Keratinocyte (primary cell): ENCODE measurements around the gene ALPK1. TPM values are rescaled to one million over a fixed set of nuclear protein-coding genes. Genes with fewer than 3 reads are reported as not detected.

Experiments used
- DNase-seq: peaks from one replicate; pipeline ENCODE4 v3.0.0-alpha.2; 2011; ENCODE audit warnings: low read depth, missing footprints, low spot score
- FAIRE-seq: peaks from 2 replicates; lab custom pipeline; 2011; peaks lifted over from hg19 to GRCh38; lab: Jason Lieb, UNC
- H2AFZ ChIP-seq: 2 replicates; pipeline ENCODE4 v1.6.0; 2012; ENCODE audit warnings: low read length, control low read depth, inconsistent platforms; ENCODE audit not compliant: control insufficient read depth
- H3K27ac ChIP-seq: 2 replicates; pipeline ENCODE4 v1.5.1; 2011; ENCODE audit warnings: low read length; ENCODE audit not compliant: control insufficient read depth, insufficient read depth
- H3K27me3 ChIP-seq: 3 replicates; pipeline ENCODE4 v1.6.0; 2011; ENCODE audit warnings: low read length; ENCODE audit not compliant: control insufficient read depth, insufficient read depth; ENCODE audit errors: extremely low read depth
- H3K36me3 ChIP-seq, 2 experiments: 2 replicates in 1 of 2; 3 replicates in 1 of 2; pipeline ENCODE4 v1.5.1; 2011; ENCODE audit warnings: low read length in 2 of 2, mild to moderate bottlenecking in 1 of 2; ENCODE audit not compliant: control insufficient read depth in 2 of 2, insufficient read depth in 2 of 2; ENCODE audit errors: extremely low read depth in 1 of 2
- H3K4me1 ChIP-seq: 3 replicates; pipeline ENCODE4 v1.5.1; 2011; ENCODE audit warnings: low read length; ENCODE audit not compliant: control insufficient read depth, insufficient read depth; ENCODE audit errors: extremely low read depth
- H3K4me2 ChIP-seq: 3 replicates; pipeline ENCODE4 v1.6.0; 2011; ENCODE audit warnings: low read depth, low read length; ENCODE audit not compliant: control insufficient read depth, insufficient read depth; ENCODE audit errors: extremely low read depth
- H3K4me3 ChIP-seq, 3 experiments: fragments of 200-600 bp in 1 of 3; sonication (generic) in 1 of 3; 2 replicates in 2 of 3; 3 replicates in 1 of 3; pipeline ENCODE4 v1.5.1; 2011 to 2016; ENCODE audit warnings: low read length in 3 of 3, mild to moderate bottlenecking in 3 of 3, control low read depth in 2 of 3, inconsistent platforms in 1 of 3, low read depth in 1 of 3, mixed read lengths in 1 of 3, mixed run types in 1 of 3, moderate library complexity in 1 of 3; ENCODE audit not compliant: control insufficient read depth in 2 of 3, insufficient read depth in 2 of 3; ENCODE audit errors: extremely low read depth in 1 of 3
- H3K79me2 ChIP-seq: 2 replicates; pipeline ENCODE4 v1.6.0; 2012; ENCODE audit warnings: low read length; ENCODE audit not compliant: control insufficient read depth, insufficient read depth
- H3K9ac ChIP-seq: 3 replicates; pipeline ENCODE4 v1.6.0; 2011; ENCODE audit warnings: low read length; ENCODE audit not compliant: control insufficient read depth, insufficient read depth; ENCODE audit errors: extremely low read depth
- H3K9me1 ChIP-seq: 3 replicates; pipeline ENCODE4 v1.6.0; 2011; ENCODE audit warnings: low read length; ENCODE audit not compliant: control insufficient read depth, insufficient read depth; ENCODE audit errors: extremely low read depth
- H3K9me3 ChIP-seq: 2 replicates; pipeline ENCODE4 v1.5.1; 2012; ENCODE audit warnings: low read depth, low read length; ENCODE audit not compliant: control insufficient read depth
- H4K20me1 ChIP-seq: 3 replicates; pipeline ENCODE4 v1.6.0; 2011; ENCODE audit warnings: low read length; ENCODE audit not compliant: control insufficient read depth, insufficient read depth; ENCODE audit errors: extremely low read depth
- CTCF ChIP-seq, 3 experiments: IDR thresholded peaks in 1 of 3; conservative IDR thresholded peaks in 1 of 3; optimal IDR thresholded peaks in 1 of 3; 2 replicates in 2 of 3; 3 replicates in 1 of 3; pipeline versions ENCODE3 to v1.5.1; 2011; ENCODE audit warnings: low read length in 3 of 3, mild to moderate bottlenecking in 3 of 3, moderate library complexity in 2 of 3, control low read depth in 1 of 3, inconsistent platforms in 1 of 3; ENCODE audit not compliant: insufficient read depth in 2 of 3; ENCODE audit errors: extremely low read depth in 1 of 3
- EZH2 ChIP-seq: IDR thresholded peaks from one replicate; pipeline ENCODE4 v1.6.1; 2012; ENCODE audit warnings: inconsistent platforms, mild to moderate bottlenecking, low read length, moderate library complexity
- dilution Hi-C: fragments of 300-500 bp; cut with MboI; formaldehyde crosslinking; loops from one replicate; pipeline ENCODE4 v1.7.0; 2020; ENCODE audit warnings: low sequenced_read_pairs; ENCODE audit not compliant: extremely low pct_ligation_motif_present
- polyA plus RNA-seq, 5 experiments: library from polyadenylated mRNA; depleted of rRNA in 3 of 5; stranded (reverse) in 3 of 5; stranded (forward) in 1 of 5; unstranded in 1 of 5; fragments of >200 nt; gene quantifications; 1 replicate in 1 of 5; 2 replicates in 3 of 5; 3 replicates in 1 of 5; pipeline versions ENCODE4 v1.2.1 to v1.2.3, GENCODE V29; 2011 to 2012; ENCODE audit warnings: missing spikeins in 2 of 5, low read depth in 1 of 5, low replicate concordance in 1 of 5

Gene ALPK1
- polyA plus RNA-seq, 1 donor (not counting 4 experiments of a cell fraction or from before 2014, with no cell fraction given) = 5.5 TPM

DNA sequence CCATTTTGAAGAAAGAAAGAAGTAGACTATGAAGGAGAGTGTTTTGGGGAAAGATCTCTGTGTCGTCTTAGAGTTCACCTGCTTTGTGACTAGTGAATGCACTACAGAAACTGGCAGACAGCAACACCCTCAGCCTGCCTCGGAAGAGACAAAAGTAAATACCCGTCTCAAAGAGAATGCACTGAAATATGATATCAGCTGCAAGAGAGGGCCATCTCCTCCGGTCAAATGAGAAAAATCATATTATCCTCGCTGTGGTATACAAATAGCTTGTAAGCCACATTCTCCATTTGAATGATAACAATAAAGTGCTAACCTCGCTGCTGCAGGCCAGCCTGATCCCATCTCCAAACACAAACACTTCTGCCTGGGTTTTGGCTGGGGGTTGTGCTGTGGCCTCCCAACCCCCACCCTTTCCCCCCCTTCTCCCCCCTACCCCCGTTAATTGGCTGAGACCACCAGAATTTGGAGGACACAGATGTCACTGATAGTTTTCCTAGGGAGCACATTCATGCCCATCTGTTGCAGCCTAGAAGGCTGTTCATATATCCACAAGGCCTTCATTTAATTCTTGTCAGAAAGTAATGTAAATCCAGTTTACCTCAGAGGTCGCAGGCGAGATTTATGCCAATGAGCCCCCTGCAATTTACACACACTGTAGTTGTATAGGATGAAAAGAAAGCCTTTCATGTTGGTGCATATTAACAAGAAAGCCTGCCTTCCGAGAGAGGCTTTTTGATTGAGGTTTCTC lies 46.3 kb downstream of the ALPK1 start:
- H2AFZ ChIP-seq = no peak overlapping the region
- no peak overlapping the region for H3K4me2 ChIP-seq
- dilution Hi-C loops = no loop called here
- H3K4me3 ChIP-seq = no peak overlapping the region
- no peaks in the 10 kb centered on the region for H3K27me3 ChIP-seq
- H3K79me2 ChIP-seq = no peaks in the 10 kb centered on the region
- DNase-seq (no peak), FAIRE-seq (no peak)
- H3K9me3 ChIP-seq = no peaks in the 10 kb centered on the region
- no peaks in the 10 kb centered on the region for H3K4me1 ChIP-seq
- no peak overlapping the region for H3K9ac ChIP-seq
- no peaks in the 10 kb centered on the region for H3K36me3 ChIP-seq
- no peak overlapping the region for H3K27ac ChIP-seq
- peaks cover 2% of the 10 kb centered on the region for H3K9me1 ChIP-seq
- no peaks in the 10 kb centered on the region for H4K20me1 ChIP-seq
- TF ChIP-seq CTCF (optimal IDR thresholded peaks at IDR 0.05 in 1 of 3, IDR thresholded peaks at IDR 0.05 in 1 of 3, conservative IDR thresholded peaks at IDR 0.05 in 1 of 3; ENCODE audit: extremely low read depth in 1 of 3, insufficient read depth in 2 of 3, low read length in 3 of 3) (no peak), EZH2 (no peak)

DNA sequence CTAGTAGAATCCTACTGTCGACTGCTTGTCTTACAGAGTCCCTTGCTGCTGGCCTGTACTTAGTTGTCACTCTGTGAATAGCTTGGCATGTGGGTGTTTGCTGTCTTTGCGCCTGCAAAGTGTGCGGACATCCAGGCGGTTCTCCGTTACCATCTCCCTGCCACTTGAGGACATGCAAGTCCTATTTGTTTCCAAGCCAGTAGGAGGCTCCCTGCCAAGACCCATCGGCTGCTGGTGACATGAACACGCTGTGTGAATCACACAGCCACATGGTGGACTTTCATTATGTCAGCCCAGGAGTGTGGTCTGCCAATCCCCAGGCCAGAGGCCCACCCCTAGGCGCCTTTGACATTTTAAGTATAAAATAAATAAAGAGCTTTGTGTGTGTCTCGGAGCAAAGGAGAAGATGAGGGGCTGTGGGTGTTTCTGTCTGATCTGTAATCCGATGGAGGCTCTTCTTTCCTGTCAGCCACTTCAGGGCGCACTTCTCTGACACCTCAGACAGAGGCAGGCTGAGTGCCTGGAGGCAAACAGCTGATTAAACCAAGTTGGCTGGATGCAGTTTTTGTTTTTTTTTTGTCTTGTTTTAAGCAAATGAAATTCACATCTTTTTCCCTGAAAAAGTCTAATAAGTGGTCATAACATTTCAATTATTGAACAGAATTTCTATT lies 51.5 kb downstream of the ALPK1 start:
- H3K36me3 ChIP-seq = no peaks in the 10 kb centered on the region
- no peaks in the 10 kb centered on the region for H4K20me1 ChIP-seq
- H3K27me3 ChIP-seq = no peaks in the 10 kb centered on the region
- no peak for FAIRE-seq
- H3K4me3 ChIP-seq = no peak overlapping the region
- H3K9me3 ChIP-seq = no peaks in the 10 kb centered on the region
- no peaks in the 10 kb centered on the region for H3K9me1 ChIP-seq
- no peak overlapping the region for H3K4me2 ChIP-seq
- peak in 1 of 3 experiments; percentile 42 for TF ChIP-seq CTCF (optimal IDR thresholded peaks at IDR 0.05 in 1 of 3, IDR thresholded peaks at IDR 0.05 in 1 of 3, conservative IDR thresholded peaks at IDR 0.05 in 1 of 3; ENCODE audit: extremely low read depth in 1 of 3, insufficient read depth in 2 of 3, low read length in 3 of 3)
- TF ChIP-seq EZH2 = no peak
- H3K79me2 ChIP-seq = no peaks in the 10 kb centered on the region
- H2AFZ ChIP-seq = no peak overlapping the region
- no peak overlapping the region for H3K9ac ChIP-seq
- H3K4me1 ChIP-seq = no peaks in the 10 kb centered on the region
- no peak overlapping the region for H3K27ac ChIP-seq
- no peak for DNase-seq
- dilution Hi-C loops = no loop called here
